Neutrophil (primary cell): ENCODE data around the gene RPUSD4.

Experiments used
- H3K27ac ChIP-seq: fragments of 200-600 bp; sonication (generic); 2 replicates; pipeline ENCODE4 v1.5.1; 2016; ENCODE audit warnings: mild to moderate bottlenecking, moderate library complexity
- H3K27me3 ChIP-seq: fragments of 200-600 bp; sonication (generic); 2 replicates; pipeline ENCODE4 v1.6.0; 2016; ENCODE audit warnings: mild to moderate bottlenecking
- H3K36me3 ChIP-seq: fragments of 200-600 bp; sonication (generic); 2 replicates; pipeline ENCODE4 v1.5.1; 2017
- H3K4me1 ChIP-seq, 2 experiments: fragments of 200-600 bp in 1 of 2; sonication (generic) in 1 of 2; 1 replicate in 1 of 2; 2 replicates in 1 of 2; pipeline versions ENCODE4 v1.5.1 to v1.6.1; 2013 to 2016; ENCODE audit warnings: low read depth in 1 of 2, low read length in 1 of 2, mild to moderate bottlenecking in 1 of 2, moderate library complexity in 1 of 2; ENCODE audit not compliant: control insufficient read depth in 1 of 2, insufficient read depth in 1 of 2
- H3K4me3 ChIP-seq, 2 experiments: fragments of 200-600 bp in 1 of 2; sonication (generic) in 1 of 2; 1 replicate in 1 of 2; 2 replicates in 1 of 2; pipeline ENCODE4 v1.5.1; 2013 to 2016; ENCODE audit warnings: low read depth in 1 of 2, low read length in 1 of 2, mild to moderate bottlenecking in 1 of 2, moderate library complexity in 1 of 2
- H3K9me3 ChIP-seq: fragments of 200-600 bp; sonication (generic); 2 replicates; pipeline ENCODE4 v1.5.1; 2016
- TF ChIP-seq, protein P1 (sequence below): fragments of 200-600 bp; sonication (generic); IDR thresholded peaks from 2 replicates; pipeline ENCODE4 v1.5.1; 2016; ENCODE audit warnings: antibody characterized with exemption

Gene RPUSD4

GRCh38 chr11:126253265-126253664 lies 41.8 kb upstream of the RPUSD4 start:
- Histone ChIP-seq H3K9me3 (no peaks in the 10 kb centered on the region), H3K27ac (no peak overlapping the region), H3K36me3 (peaks cover 54% of the 10 kb centered on the region), H3K4me3 (no peak overlapping the region), H3K4me1 (no peaks in the 10 kb centered on the region), H3K27me3 (no peaks in the 10 kb centered on the region)
- TF ChIP-seq, protein P1, sequence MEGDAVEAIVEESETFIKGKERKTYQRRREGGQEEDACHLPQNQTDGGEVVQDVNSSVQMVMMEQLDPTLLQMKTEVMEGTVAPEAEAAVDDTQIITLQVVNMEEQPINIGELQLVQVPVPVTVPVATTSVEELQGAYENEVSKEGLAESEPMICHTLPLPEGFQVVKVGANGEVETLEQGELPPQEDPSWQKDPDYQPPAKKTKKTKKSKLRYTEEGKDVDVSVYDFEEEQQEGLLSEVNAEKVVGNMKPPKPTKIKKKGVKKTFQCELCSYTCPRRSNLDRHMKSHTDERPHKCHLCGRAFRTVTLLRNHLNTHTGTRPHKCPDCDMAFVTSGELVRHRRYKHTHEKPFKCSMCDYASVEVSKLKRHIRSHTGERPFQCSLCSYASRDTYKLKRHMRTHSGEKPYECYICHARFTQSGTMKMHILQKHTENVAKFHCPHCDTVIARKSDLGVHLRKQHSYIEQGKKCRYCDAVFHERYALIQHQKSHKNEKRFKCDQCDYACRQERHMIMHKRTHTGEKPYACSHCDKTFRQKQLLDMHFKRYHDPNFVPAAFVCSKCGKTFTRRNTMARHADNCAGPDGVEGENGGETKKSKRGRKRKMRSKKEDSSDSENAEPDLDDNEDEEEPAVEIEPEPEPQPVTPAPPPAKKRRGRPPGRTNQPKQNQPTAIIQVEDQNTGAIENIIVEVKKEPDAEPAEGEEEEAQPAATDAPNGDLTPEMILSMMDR, result no peak

DNA sequence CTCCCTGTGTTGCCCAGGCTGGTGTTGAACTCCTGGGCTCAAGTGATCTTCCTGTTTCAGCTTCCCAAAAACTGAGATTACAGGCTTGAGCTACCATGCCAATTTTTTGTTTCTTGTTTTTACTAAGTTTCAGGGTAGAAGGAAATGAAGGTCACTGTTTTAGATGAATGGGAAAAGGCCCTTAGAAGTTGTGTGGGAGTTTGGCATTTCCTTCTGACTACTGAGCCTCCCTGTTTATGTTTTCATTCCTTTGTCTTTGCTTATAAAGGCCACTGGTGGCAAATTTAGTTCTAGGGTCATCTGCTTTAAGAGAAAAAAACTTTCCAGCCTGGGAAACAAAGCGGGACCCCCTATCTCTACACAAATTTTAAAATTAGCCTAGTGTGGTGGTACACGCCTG lies 35.2 kb upstream of the RPUSD4 start:
- Histone ChIP-seq H3K4me3 (no peak overlapping the region), H3K27me3 (no peaks in the 10 kb centered on the region), H3K4me1 (no peaks in the 10 kb centered on the region), H3K27ac (no peak overlapping the region), H3K9me3 (no peaks in the 10 kb centered on the region), H3K36me3 (peaks cover 34% of the 10 kb centered on the region)
- TF ChIP-seq, protein P1, result no peak

DNA sequence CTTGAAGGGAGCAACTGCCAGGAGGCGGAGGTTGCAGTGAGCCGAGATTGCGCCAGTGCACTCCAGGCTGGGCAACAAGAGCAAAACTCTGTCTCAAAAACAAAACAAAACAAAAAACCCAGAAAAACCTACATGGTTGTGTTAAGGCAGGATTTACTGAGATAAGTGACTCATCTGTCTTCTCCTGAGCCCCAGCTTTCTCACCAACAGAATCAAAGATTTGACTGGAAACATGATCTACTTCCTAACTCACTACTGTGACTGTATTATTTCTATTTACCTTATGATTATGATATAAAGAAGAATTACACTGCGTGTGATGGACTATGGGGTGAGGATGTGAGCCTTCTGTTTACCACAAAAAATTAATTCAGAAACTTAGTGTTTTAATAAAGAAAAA lies 21.9 kb upstream of the RPUSD4 start:
- TF ChIP-seq, protein P1, result no peak
- Histone ChIP-seq H3K27me3 (no peaks in the 10 kb centered on the region), H3K36me3 (peaks cover 26% of the 10 kb centered on the region), H3K4me3 (no peak overlapping the region), H3K27ac (no peak overlapping the region), H3K4me1 (no peaks in the 10 kb centered on the region), H3K9me3 (no peaks in the 10 kb centered on the region)

- TF ChIP-seq, protein P1, result no peak
- H3K27me3 ChIP-seq, result no peaks in the 10 kb centered on the region
- no peaks in the 10 kb centered on the region for H3K4me1 ChIP-seq
- no peaks in the 10 kb centered on the region for H3K9me3 ChIP-seq
- peaks cover 20% of the 10 kb centered on the region for H3K36me3 ChIP-seq
- H3K4me3 ChIP-seq, result no peak overlapping the region
- no peak overlapping the region for H3K27ac ChIP-seq
These were observed 21.2 kb upstream of the RPUSD4 start for GRCh38 chr11:126232683-126233082.

- Histone ChIP-seq H3K4me1 (no peaks in the 10 kb centered on the region), H3K4me3 (no peak overlapping the region), H3K36me3 (peaks cover 20% of the 10 kb centered on the region), H3K27me3 (no peaks in the 10 kb centered on the region), H3K9me3 (no peaks in the 10 kb centered on the region), H3K27ac (no peak overlapping the region)
- TF ChIP-seq, protein P1, result no peak
These were observed 20.4 kb upstream of the RPUSD4 start for GRCh38 chr11:126231725-126232459.
